MM.1S (cell line): ENCODE data around the gene HMHB1.
"Not testable (repeated sequence)": the region's sequence is repeated elsewhere in the genome, so short reads cannot be mapped to it uniquely, and the experiment has no call there.

ENCODE experiments used
- DNase-seq: peaks from one replicate; pipeline ENCODE4 v3.0.0-alpha.2; 2015
- H2AFZ ChIP-seq: fragments of 300-600 bp; sonication (generic); 2 replicates; pipeline ENCODE4 v1.6.0; 2016; ENCODE audit warnings: antibody characterized with exemption, low read length
- H3F3A ChIP-seq: fragments of 300-600 bp; sonication (generic); 2 replicates; pipeline ENCODE4 v1.6.1; 2016; ENCODE audit warnings: mild to moderate bottlenecking, antibody characterized with exemption, low read length, moderate library complexity, mixed read lengths; ENCODE audit not compliant: insufficient read depth
- H3K27ac ChIP-seq: fragments of 300-600 bp; sonication (generic); 2 replicates; pipeline ENCODE4 v1.5.1; 2016; ENCODE audit warnings: mild to moderate bottlenecking, low read length
- H3K27me3 ChIP-seq: fragments of 300-600 bp; sonication (generic); replicated peaks from 2 replicates; pipeline ENCODE4 v1.6.0; 2016; ENCODE audit warnings: low read length; ENCODE audit not compliant: insufficient read depth
- H3K36me3 ChIP-seq: fragments of 300-600 bp; sonication (generic); replicated peaks from 2 replicates; pipeline ENCODE4 v1.6.1; 2016; ENCODE audit warnings: mild to moderate bottlenecking, low read length, mixed read lengths; ENCODE audit not compliant: insufficient read depth
- H3K4me1 ChIP-seq: fragments of 300-600 bp; sonication (generic); 2 replicates; pipeline ENCODE4 v1.6.1; 2016; ENCODE audit warnings: low read length, mixed read lengths
- H3K4me2 ChIP-seq: fragments of 300-600 bp; sonication (generic); 2 replicates; pipeline ENCODE4 v1.6.0; 2016; ENCODE audit warnings: low read depth, low read length
- H3K4me3 ChIP-seq: fragments of 300-600 bp; sonication (generic); 2 replicates; pipeline ENCODE4 v1.5.1; 2016; ENCODE audit warnings: low read length, mixed read lengths
- H3K79me2 ChIP-seq: fragments of 300-600 bp; sonication (generic); 2 replicates; pipeline ENCODE4 v1.6.1; 2016; ENCODE audit warnings: mixed run types, low read length, mixed read lengths
- H3K9ac ChIP-seq: fragments of 300-600 bp; sonication (generic); 2 replicates; pipeline ENCODE4 v1.6.1; 2016; ENCODE audit warnings: low read length, mixed read lengths
- H3K9me2 ChIP-seq: fragments of 300-600 bp; sonication (generic); replicated peaks from 2 replicates; pipeline ENCODE4 v1.6.1; 2016; ENCODE audit warnings: mild to moderate bottlenecking, low read length, mixed read lengths; ENCODE audit not compliant: insufficient read depth
- H3K9me3 ChIP-seq: fragments of 300-600 bp; sonication (generic); replicated peaks from 2 replicates; pipeline ENCODE4 v1.6.1; 2016; ENCODE audit warnings: mild to moderate bottlenecking, low read length, mixed read lengths; ENCODE audit not compliant: insufficient read depth
- H4K20me1 ChIP-seq: fragments of 300-600 bp; sonication (generic); 2 replicates; pipeline ENCODE4 v1.6.1; 2016; ENCODE audit warnings: mild to moderate bottlenecking, low read length, moderate library complexity, mixed read lengths; ENCODE audit not compliant: insufficient read depth
- EZH2 ChIP-seq: fragments of 300-600 bp; sonication (generic); optimal IDR thresholded peaks from 2 replicates; pipeline ENCODE3; 2017; ENCODE audit warnings: low read depth, mild to moderate bottlenecking, antibody characterized with exemption, low read length, mixed read lengths
- EZH2phosphoT487 ChIP-seq: fragments of 300-600 bp; sonication (generic); IDR thresholded peaks from 2 replicates; pipeline ENCODE4 v1.6.1; 2018; ENCODE audit warnings: antibody characterized with exemption, low read length
- TF ChIP-seq, protein P1 (sequence below): fragments of 300-600 bp; sonication (generic); IDR thresholded peaks from 2 replicates; pipeline ENCODE4 v1.5.1; 2016; ENCODE audit warnings: antibody characterized with exemption, low read length, mixed read lengths

HMHB1 gene

DNA sequence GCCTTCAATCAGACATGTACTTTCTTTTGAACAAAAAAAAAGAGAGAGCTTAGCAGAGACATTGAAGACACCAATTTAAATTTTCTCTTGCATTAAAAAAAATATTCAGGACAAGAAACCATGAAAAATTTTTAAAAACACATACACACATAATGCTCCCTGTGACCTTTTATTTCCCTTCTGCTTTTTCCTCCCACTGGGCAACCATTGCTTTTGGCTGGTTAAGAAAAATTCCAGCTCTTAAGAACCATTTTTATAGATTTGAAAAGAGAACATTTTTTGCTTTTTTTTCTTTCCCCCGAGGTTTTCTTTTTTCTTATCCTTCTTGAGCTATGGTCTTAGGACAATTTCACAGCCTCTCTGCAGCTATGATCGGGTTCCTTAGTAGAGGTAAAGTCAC lies 6.1 kb upstream of the HMHB1 start:
- H3K4me3 ChIP-seq, result no peak overlapping the region
- no peak overlapping the region for H3K27ac ChIP-seq
- H3K9me3 ChIP-seq, result no peaks in the 10 kb centered on the region
- H3F3A ChIP-seq, result no peaks in the 10 kb centered on the region
- no peaks in the 10 kb centered on the region for H3K4me1 ChIP-seq
- H3K9me2 ChIP-seq, result no peaks in the 10 kb centered on the region
- H2AFZ ChIP-seq, result no peak overlapping the region
- no peak overlapping the region for H3K4me2 ChIP-seq
- no peaks in the 10 kb centered on the region for H3K36me3 ChIP-seq
- H3K9ac ChIP-seq, result no peak overlapping the region
- no peak for DNase-seq
- no peaks in the 10 kb centered on the region for H4K20me1 ChIP-seq
- no peaks in the 10 kb centered on the region for H3K27me3 ChIP-seq
- no peak for TF ChIP-seq EZH2phosphoT487
- TF ChIP-seq, protein P1, sequence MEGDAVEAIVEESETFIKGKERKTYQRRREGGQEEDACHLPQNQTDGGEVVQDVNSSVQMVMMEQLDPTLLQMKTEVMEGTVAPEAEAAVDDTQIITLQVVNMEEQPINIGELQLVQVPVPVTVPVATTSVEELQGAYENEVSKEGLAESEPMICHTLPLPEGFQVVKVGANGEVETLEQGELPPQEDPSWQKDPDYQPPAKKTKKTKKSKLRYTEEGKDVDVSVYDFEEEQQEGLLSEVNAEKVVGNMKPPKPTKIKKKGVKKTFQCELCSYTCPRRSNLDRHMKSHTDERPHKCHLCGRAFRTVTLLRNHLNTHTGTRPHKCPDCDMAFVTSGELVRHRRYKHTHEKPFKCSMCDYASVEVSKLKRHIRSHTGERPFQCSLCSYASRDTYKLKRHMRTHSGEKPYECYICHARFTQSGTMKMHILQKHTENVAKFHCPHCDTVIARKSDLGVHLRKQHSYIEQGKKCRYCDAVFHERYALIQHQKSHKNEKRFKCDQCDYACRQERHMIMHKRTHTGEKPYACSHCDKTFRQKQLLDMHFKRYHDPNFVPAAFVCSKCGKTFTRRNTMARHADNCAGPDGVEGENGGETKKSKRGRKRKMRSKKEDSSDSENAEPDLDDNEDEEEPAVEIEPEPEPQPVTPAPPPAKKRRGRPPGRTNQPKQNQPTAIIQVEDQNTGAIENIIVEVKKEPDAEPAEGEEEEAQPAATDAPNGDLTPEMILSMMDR, result no peak
- TF ChIP-seq EZH2, result no peak
- no peaks in the 10 kb centered on the region for H3K79me2 ChIP-seq

DNA sequence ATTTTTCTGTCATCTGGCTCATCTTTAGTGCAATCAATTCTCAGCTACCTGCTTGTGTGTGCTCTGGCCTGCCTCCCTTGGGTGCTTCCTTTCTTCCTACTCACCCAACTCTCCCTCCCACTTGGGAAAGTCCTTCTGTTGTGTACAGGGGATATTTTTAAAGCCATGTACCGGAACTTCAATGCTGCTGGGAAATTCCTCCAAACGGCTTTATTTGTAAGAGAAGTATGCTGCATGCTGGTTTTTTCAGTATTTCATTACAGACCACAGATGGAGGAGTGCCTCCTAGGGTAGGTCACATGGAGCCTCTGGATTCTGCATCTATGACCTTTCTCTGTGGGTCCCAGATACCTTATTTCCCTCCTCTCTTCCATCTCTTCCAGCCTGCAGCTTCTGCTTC lies 5.4 kb upstream of the HMHB1 start:
- TF ChIP-seq EZH2 (no peak), EZH2phosphoT487 (no peak)
- TF ChIP-seq, protein P1, result no peak
- no peaks in the 10 kb centered on the region for H3K9me3 ChIP-seq
- no peaks in the 10 kb centered on the region for H3K27me3 ChIP-seq
- no peak overlapping the region for H3K27ac ChIP-seq
- no peak overlapping the region for H2AFZ ChIP-seq
- H3K9me2 ChIP-seq, result no peaks in the 10 kb centered on the region
- H3K4me1 ChIP-seq, result no peaks in the 10 kb centered on the region
- no peak overlapping the region for H3K9ac ChIP-seq
- no peak for DNase-seq
- H3K36me3 ChIP-seq, result no peaks in the 10 kb centered on the region
- no peaks in the 10 kb centered on the region for H3F3A ChIP-seq
- H4K20me1 ChIP-seq, result no peaks in the 10 kb centered on the region
- no peak overlapping the region for H3K4me2 ChIP-seq
- H3K4me3 ChIP-seq, result no peak overlapping the region
- H3K79me2 ChIP-seq, result no peaks in the 10 kb centered on the region

- Histone ChIP-seq H3K4me2 (no peak overlapping the region), H3K9me2 (no peaks in the 10 kb centered on the region), H4K20me1 (no peaks in the 10 kb centered on the region), H3K9ac (no peak overlapping the region), H3K9me3 (no peaks in the 10 kb centered on the region), H2AFZ (no peak overlapping the region), H3K4me1 (peaks cover 7% of the 10 kb centered on the region; the same call in 1 of the 2 replicates), H3K27me3 (no peaks in the 10 kb centered on the region), H3K36me3 (no peaks in the 10 kb centered on the region), H3F3A (peaks cover 6% of the 10 kb centered on the region; the same call in 1 of the 2 replicates), H3K4me3 (no peak overlapping the region), H3K79me2 (no peaks in the 10 kb centered on the region), H3K27ac (no peak overlapping the region)
- DNase-seq, result no peak
- TF ChIP-seq, protein P1, result no peak
- TF ChIP-seq EZH2phosphoT487 (no peak), EZH2 (no peak)
These were observed 4.6 kb upstream of the HMHB1 start for GRCh38 chr5:143807401-143807800.

DNA sequence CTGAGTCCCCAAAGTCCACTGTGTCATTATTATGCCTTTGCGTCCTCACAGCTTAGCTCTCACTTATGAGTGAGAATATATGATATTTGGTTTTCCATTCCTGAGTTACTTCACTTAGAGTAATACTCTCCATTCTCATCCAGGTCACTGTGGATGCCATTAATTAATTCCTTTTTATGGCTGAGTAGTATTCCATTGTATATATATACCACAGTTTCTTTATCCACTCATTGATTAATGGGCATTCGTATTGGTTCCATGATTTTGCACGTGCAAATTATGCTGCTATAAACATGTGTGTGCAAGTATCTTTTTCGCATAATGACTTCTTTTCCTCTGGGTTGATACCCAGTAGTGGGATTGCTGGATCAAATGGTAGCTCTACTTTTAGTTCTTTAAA lies 4.4 kb downstream of the HMHB1 start:
- Histone ChIP-seq H3F3A (peaks cover 10% of the 10 kb centered on the region; the same call in 1 of the 2 replicates), H3K4me1 (peaks cover 12% of the 10 kb centered on the region; the same call in 1 of the 2 replicates)
- not testable (repeated sequence) for H3K4me3 ChIP-seq, H3K9me2 ChIP-seq, H3K36me3 ChIP-seq, H3K79me2 ChIP-seq, H3K27ac ChIP-seq, DNase-seq, H2AFZ ChIP-seq, H3K9me3 ChIP-seq, H3K9ac ChIP-seq, H3K27me3 ChIP-seq, H4K20me1 ChIP-seq, H3K4me2 ChIP-seq
